ENCODE data around the gene USP47. TPM values are rescaled to one million over a fixed set of nuclear protein-coding genes. Genes with fewer than 3 reads are reported as not detected.

Gene USP47
- total RNA-seq, 2 experiments from 2014 or later, result 42.2 to 44.1 TPM

DNA sequence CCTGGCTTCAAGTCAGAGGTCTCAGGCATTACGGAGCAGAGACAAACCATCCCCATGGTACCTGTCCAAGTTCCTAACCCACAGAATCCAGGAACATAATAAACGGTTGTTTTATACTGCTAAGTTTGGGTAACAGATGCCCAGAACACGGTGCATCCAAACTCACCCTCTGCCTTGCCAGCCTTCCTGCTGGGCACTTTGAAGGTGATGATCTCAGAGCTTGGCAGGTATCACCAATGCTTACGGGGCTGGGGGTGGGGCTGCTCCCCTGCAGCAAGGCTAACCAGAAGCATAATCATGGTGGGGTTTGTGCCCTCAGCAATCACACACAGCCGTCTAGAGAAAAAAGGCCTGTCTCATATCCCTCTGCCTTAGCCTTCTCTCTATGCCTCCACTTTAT lies 139.6 kb downstream of the USP47 start:
- H3K4me1 ChIP-seq (ENCODE audit: insufficient read depth, low read length, poor library complexity, severe bottlenecking), result no peaks in the 10 kb centered on the region
- no peak overlapping the region for H2AFZ ChIP-seq (ENCODE audit: low read length)
- no peak overlapping the region for H3K4me3 ChIP-seq (ENCODE audit: low read depth, low read length, poor library complexity, severe bottlenecking)
- no peak overlapping the region for H3K4me2 ChIP-seq (ENCODE audit: low read length)
- intact Hi-C loops (cut with micrococcal nuclease; ENCODE audit: unreplicated experiment), result no loop called here
- no peaks in the 10 kb centered on the region for H3K9me3 ChIP-seq (ENCODE audit: low read length)
- no TSS peak for BruUV-seq (replicated peaks)
- ChIA-PET CTCF (ENCODE audit: unreplicated experiment) (no interaction called here), POLR2A (no interaction called here)
- H3K9me2 ChIP-seq (ENCODE audit: insufficient read depth, low read length), result no peaks in the 10 kb centered on the region
- DNase-seq (ENCODE audit: low spot score), result no peak
- no peak overlapping the region for H3K27ac ChIP-seq (ENCODE audit: low read depth, low read length, poor library complexity, severe bottlenecking)
- H3K36me3 ChIP-seq (ENCODE audit: insufficient read depth, low read length), result no peaks in the 10 kb centered on the region
- H4K20me1 ChIP-seq (ENCODE audit: insufficient read depth, low read length), result no peaks in the 10 kb centered on the region
- TF ChIP-seq EZH2phosphoT487 (IDR thresholded peaks at IDR 0.05; ENCODE audit: borderline replicate concordance, low read depth, low read length), result no peak
- TF ChIP-seq, protein P1, sequence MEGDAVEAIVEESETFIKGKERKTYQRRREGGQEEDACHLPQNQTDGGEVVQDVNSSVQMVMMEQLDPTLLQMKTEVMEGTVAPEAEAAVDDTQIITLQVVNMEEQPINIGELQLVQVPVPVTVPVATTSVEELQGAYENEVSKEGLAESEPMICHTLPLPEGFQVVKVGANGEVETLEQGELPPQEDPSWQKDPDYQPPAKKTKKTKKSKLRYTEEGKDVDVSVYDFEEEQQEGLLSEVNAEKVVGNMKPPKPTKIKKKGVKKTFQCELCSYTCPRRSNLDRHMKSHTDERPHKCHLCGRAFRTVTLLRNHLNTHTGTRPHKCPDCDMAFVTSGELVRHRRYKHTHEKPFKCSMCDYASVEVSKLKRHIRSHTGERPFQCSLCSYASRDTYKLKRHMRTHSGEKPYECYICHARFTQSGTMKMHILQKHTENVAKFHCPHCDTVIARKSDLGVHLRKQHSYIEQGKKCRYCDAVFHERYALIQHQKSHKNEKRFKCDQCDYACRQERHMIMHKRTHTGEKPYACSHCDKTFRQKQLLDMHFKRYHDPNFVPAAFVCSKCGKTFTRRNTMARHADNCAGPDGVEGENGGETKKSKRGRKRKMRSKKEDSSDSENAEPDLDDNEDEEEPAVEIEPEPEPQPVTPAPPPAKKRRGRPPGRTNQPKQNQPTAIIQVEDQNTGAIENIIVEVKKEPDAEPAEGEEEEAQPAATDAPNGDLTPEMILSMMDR (conservative IDR thresholded peaks at IDR 0.05; ENCODE audit: low read length), result no peak
- H3K79me2 ChIP-seq (ENCODE audit: insufficient read depth, low read depth, low read length), result no peaks in the 10 kb centered on the region

GRCh38 chr11:11981840-11982239 lies 140.1 kb downstream of the USP47 start:
- no peak overlapping the region for H2AFZ ChIP-seq (ENCODE audit: low read length)
- H3K4me3 ChIP-seq (ENCODE audit: low read depth, low read length, poor library complexity, severe bottlenecking), result no peak overlapping the region
- H3K4me1 ChIP-seq (ENCODE audit: insufficient read depth, low read length, poor library complexity, severe bottlenecking), result no peaks in the 10 kb centered on the region
- H3K27ac ChIP-seq (ENCODE audit: low read depth, low read length, poor library complexity, severe bottlenecking), result no peak overlapping the region
- BruUV-seq (replicated peaks), result no TSS peak
- H3K9me3 ChIP-seq (ENCODE audit: low read length), result no peaks in the 10 kb centered on the region
- H3K9me2 ChIP-seq (ENCODE audit: insufficient read depth, low read length), result no peaks in the 10 kb centered on the region
- no peaks in the 10 kb centered on the region for H3K36me3 ChIP-seq (ENCODE audit: insufficient read depth, low read length)
- intact Hi-C loops (cut with micrococcal nuclease; ENCODE audit: unreplicated experiment), result no loop called here
- TF ChIP-seq EZH2phosphoT487 (IDR thresholded peaks at IDR 0.05; ENCODE audit: borderline replicate concordance, low read depth, low read length), result no peak
- TF ChIP-seq, protein P1 (conservative IDR thresholded peaks at IDR 0.05; ENCODE audit: low read length), result no peak
- CTCF ChIA-PET (ENCODE audit: unreplicated experiment), result no interaction called here
- no peaks in the 10 kb centered on the region for H3K79me2 ChIP-seq (ENCODE audit: insufficient read depth, low read depth, low read length)
- DNase-seq (ENCODE audit: low spot score), result no peak
- POLR2A ChIA-PET, result no interaction called here
- H3K4me2 ChIP-seq (ENCODE audit: low read length), result no peak overlapping the region
- H4K20me1 ChIP-seq (ENCODE audit: insufficient read depth, low read length), result no peaks in the 10 kb centered on the region

DNA sequence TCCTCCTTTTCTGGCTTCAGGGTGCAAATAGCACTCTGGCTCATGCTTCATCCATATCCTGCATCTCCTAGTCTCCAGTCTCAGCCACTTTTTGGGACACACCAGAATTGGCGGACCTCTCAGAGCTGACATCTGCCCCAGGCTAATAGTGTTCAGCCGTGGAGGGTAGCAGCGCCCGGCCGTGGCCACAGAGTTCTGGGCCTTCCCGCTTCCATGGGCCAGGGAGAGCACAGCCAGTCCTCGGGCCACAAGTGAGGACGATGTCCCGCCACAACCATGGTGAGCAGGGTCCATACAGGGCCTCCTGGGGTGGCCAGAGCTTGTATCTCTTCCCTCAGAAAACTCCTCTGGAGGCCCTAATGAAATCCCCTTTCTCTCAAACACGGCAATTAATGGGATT lies 140.7 kb downstream of the USP47 start:
- POLR2A ChIA-PET, result no interaction called here
- no peak overlapping the region for H3K4me3 ChIP-seq (ENCODE audit: low read depth, low read length, poor library complexity, severe bottlenecking)
- H3K9me3 ChIP-seq (ENCODE audit: low read length), result no peaks in the 10 kb centered on the region
- BruUV-seq (replicated peaks), result no TSS peak
- H3K4me2 ChIP-seq (ENCODE audit: low read length), result no peak overlapping the region
- CTCF ChIA-PET (ENCODE audit: unreplicated experiment), result no interaction called here
- TF ChIP-seq, protein P1 (conservative IDR thresholded peaks at IDR 0.05; ENCODE audit: low read length), result no peak
- TF ChIP-seq EZH2phosphoT487 (IDR thresholded peaks at IDR 0.05; ENCODE audit: borderline replicate concordance, low read depth, low read length), result no peak
- H2AFZ ChIP-seq (ENCODE audit: low read length), result no peak overlapping the region
- H3K4me1 ChIP-seq (ENCODE audit: insufficient read depth, low read length, poor library complexity, severe bottlenecking), result no peaks in the 10 kb centered on the region
- H4K20me1 ChIP-seq (ENCODE audit: insufficient read depth, low read length), result no peaks in the 10 kb centered on the region
- no peaks in the 10 kb centered on the region for H3K9me2 ChIP-seq (ENCODE audit: insufficient read depth, low read length)
- DNase-seq (ENCODE audit: low spot score), result no peak
- no peaks in the 10 kb centered on the region for H3K79me2 ChIP-seq (ENCODE audit: insufficient read depth, low read depth, low read length)
- H3K36me3 ChIP-seq (ENCODE audit: insufficient read depth, low read length), result no peaks in the 10 kb centered on the region
- H3K27ac ChIP-seq (ENCODE audit: low read depth, low read length, poor library complexity, severe bottlenecking), result no peak overlapping the region
- intact Hi-C loops (cut with micrococcal nuclease; ENCODE audit: unreplicated experiment), result no loop called here
